AG04450 (cell line): ENCODE measurements around the gene ZIC5. TPM values are rescaled to one million over a fixed set of nuclear protein-coding genes. Genes with fewer than 3 reads are reported as not detected.

ENCODE experiments used
- CTCF ChIA-PET: fragments of 300-600, 350-600 bp; formaldehyde crosslinking; extraction: SDS; loops from one replicate; lab custom pipeline; 2022; ENCODE audit warnings: antibody characterized with exemption, inconsistent platforms; lab: Charles Lee
- POLR2A ChIA-PET: fragments of 350-600 bp; formaldehyde crosslinking; extraction: SDS; loops from one replicate; lab custom pipeline; 2021; ENCODE audit warnings: antibody characterized with exemption, inconsistent platforms; lab: Yijun Ruan, JAX
- DNase-seq: peaks from one replicate; pipeline ENCODE4 v3.0.0-alpha.2; 2011; ENCODE audit warnings: low read depth, low spot score
- H3K27ac ChIP-seq: one replicate; pipeline ENCODE4 v1.5.1; 2012; ENCODE audit warnings: low read depth, low read length, control low read depth
- H3K27me3 ChIP-seq: one replicate; pipeline ENCODE4 v1.6.0; 2012; ENCODE audit warnings: low read length; ENCODE audit not compliant: control insufficient read depth, insufficient read depth
- H3K4me3 ChIP-seq: 2 replicates; pipeline ENCODE4 v1.5.1; 2011; ENCODE audit warnings: mild to moderate bottlenecking, low read depth, low read length, control low read depth
- H3K9me3 ChIP-seq: 2 replicates; pipeline ENCODE4 v1.5.1; 2012; ENCODE audit warnings: low read length; ENCODE audit not compliant: control insufficient read depth, insufficient read depth
- CTCF ChIP-seq: IDR thresholded peaks from 2 replicates; pipeline ENCODE4 v1.5.1; 2011; ENCODE audit warnings: low read depth, low read length, control low read depth, inconsistent platforms
- polyA plus RNA-seq: library from polyadenylated mRNA; depleted of rRNA; stranded (reverse); fragments of >200 nt; gene quantifications from 2 replicates; pipeline ENCODE4 v1.2.3, GENCODE V29; 2011

The ZIC5 gene
- polyA plus RNA-seq, 1 experiment = not detected

DNA sequence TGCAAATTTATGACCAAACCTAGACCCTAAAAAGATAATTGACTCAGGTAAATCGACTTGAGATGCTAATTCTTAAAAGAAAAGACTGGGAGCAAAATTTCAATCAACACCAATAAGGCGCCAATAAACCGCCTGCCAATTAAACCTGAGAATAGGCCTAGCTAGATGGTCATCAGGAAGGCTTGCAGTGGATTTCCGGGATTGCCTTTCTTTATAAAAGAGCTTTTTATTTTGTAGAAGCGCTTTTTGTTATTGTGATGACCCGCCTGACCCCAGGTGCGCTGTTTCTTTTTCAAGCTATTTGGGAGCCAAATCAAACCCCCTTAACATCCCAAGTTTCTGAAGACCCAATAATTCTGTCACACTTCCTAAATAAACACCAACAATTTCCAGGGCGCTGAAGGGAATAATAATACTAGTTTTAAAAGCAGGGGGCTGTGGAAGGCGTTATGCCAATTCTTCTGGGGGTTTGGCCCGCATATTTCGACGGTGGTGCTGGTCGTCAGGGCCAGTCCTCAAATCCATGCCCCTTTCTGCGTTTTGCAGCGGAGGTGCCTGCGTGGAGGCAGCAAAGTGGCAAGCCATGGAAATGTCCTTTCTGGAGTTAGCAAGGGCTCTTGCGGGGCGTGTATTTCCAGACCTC is 2.9 kb upstream of the ZIC5 start:
- ChIA-PET POLR2A (no interaction called here), CTCF (interaction anchor here (0.6 to 0.9 kb wide), 2 partner anchors 318 to 569 kb away, joined by 3 read pairs; no protein-coding TSS in a partner anchor)
- peaks cover 28% of the 10 kb centered on the region for H3K9me3 ChIP-seq
- H3K4me3 ChIP-seq = no peak overlapping the region
- no peak for TF ChIP-seq CTCF
- no peak for DNase-seq
- peaks cover 89% of the 10 kb centered on the region for H3K27me3 ChIP-seq
- no peak overlapping the region for H3K27ac ChIP-seq

GRCh38 chr13:99973808-99974185 is 2.2 kb upstream of the ZIC5 start:
- Histone ChIP-seq H3K27ac (no peak overlapping the region), H3K4me3 (no peak overlapping the region), H3K9me3 (peaks cover 27% of the 10 kb centered on the region), H3K27me3 (peaks cover 89% of the 10 kb centered on the region)
- ChIA-PET POLR2A (no interaction called here), CTCF (interaction anchor here (0.6 to 0.9 kb wide), 2 partner anchors 317 to 570 kb away, joined by 3 read pairs; no protein-coding TSS in a partner anchor)
- no peak for DNase-seq
- no peak for TF ChIP-seq CTCF

- peaks cover 88% of the 10 kb centered on the region for H3K27me3 ChIP-seq
- no peak overlapping the region for H3K27ac ChIP-seq
- TF ChIP-seq CTCF = no peak
- ChIA-PET POLR2A (no interaction called here), CTCF (interaction anchor here (0.6 kb wide), 1 partner anchor 317 kb away, joined by 3 read pairs; no protein-coding TSS in a partner anchor)
- H3K4me3 ChIP-seq = no peak overlapping the region
- peaks cover 27% of the 10 kb centered on the region for H3K9me3 ChIP-seq
- no peak for DNase-seq
These were observed 1.7 kb upstream of the ZIC5 start for GRCh38 chr13:99973163-99973807.

DNA sequence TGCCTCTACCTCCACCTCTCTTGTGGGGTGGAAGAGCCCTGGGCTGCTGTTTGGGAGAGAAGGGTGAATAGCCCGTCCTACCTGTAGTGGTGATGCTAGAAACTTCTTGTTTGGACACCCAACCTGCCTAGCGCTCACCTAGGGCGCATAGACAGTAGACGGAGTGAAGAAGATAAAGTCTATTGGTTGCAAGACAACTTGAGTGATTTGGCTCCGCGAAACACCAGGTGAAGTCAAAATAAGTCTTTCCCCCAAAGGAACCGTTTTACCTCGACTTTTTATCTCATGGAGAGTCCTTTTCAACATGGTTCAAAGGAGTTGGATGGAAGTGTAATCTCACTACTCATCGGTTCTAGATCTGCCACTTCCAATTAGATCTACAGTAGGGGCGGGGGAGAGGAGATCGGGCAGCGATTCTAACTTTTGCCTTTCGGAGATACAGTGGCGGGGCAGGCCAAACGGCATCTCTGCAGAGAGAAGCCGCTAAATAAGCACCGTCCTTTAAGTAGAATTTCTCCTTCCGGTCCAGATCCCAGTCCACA is 694 bp upstream of the ZIC5 start:
- ChIA-PET POLR2A (no interaction called here), CTCF (no interaction called here)
- Histone ChIP-seq H3K27ac (no peak overlapping the region), H3K27me3 (peaks cover 87% of the 10 kb centered on the region), H3K4me3 (no peak overlapping the region), H3K9me3 (peaks cover 29% of the 10 kb centered on the region)
- DNase-seq = no peak
- no peak for TF ChIP-seq CTCF
